Panc1 (cell line): ENCODE results near the gene PIGW.

Source experiments
- CTCF ChIP-seq: fragments of 450-650 bp; IDR thresholded peaks from 2 replicates; pipeline ENCODE4 v1.5.1; 2017; ENCODE audit warnings: mild to moderate bottlenecking
- POLR2AphosphoS5 ChIP-seq: IDR thresholded peaks from 2 replicates; pipeline ENCODE4 v1.6.1; 2012; ENCODE audit warnings: mild to moderate bottlenecking, low read depth, low read length, moderate library complexity
- SIN3A ChIP-seq: IDR thresholded peaks from 2 replicates; pipeline ENCODE4 v1.6.1; 2012; ENCODE audit warnings: low read depth, mild to moderate bottlenecking, low read length, moderate library complexity, borderline replicate concordance; ENCODE audit not compliant: insufficient read depth

- no peak for TF ChIP-seq POLR2AphosphoS5
- no peak for TF ChIP-seq CTCF
- TF ChIP-seq SIN3A = no peak
Observed at GRCh38 chr17:36525888-36526287, 8.9 kb upstream of the PIGW start.
